Posterior cingulate gyrus (tissue), 11 donors: ENCODE measurements around the gene ATG12.
"Not testable (repeated sequence)": the region's sequence is repeated elsewhere in the genome, so short reads cannot be mapped to it uniquely, and the experiment has no call there.

Experiments used
- DNase-seq, 10 donors: peaks; one replicate each; pipeline versions ENCODE4 v3.0.0 to v3.0.0-alpha.2; 2020 to 2021; ENCODE audit warnings: mixed read lengths in 3 of 10
- intact Hi-C: fragments of 100-400 bp; cut with DNase I; formaldehyde crosslinking; loops from one replicate; pipeline ENCODE4 v1.15.1; 2023

ATG12 gene

DNA sequence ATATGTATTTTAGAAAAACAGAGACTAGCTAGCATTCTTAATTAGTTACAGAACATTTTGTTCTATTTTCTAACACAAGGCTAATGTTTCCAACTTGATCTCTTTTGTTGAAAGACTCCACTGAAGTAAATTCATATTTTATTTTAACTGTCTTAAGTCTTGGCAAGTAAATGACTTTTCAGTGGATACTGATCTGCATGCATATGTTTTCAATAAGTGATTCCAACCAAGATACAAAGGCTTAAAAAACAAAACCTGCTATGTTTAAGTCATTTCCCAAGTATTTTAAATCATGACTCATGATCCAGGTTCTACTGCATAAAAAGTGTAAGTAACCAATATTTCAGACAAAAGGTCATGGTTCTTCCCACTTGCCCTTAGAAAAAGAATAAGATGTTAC lies 30.6 kb downstream of the ATG12 start:
- intact Hi-C loops = no loop called here
- no peak for DNase-seq

- intact Hi-C loops = no loop called here
- no peak for DNase-seq
Observed at GRCh38 chr5:115809946-115810345, 31.4 kb downstream of the ATG12 start.

DNA sequence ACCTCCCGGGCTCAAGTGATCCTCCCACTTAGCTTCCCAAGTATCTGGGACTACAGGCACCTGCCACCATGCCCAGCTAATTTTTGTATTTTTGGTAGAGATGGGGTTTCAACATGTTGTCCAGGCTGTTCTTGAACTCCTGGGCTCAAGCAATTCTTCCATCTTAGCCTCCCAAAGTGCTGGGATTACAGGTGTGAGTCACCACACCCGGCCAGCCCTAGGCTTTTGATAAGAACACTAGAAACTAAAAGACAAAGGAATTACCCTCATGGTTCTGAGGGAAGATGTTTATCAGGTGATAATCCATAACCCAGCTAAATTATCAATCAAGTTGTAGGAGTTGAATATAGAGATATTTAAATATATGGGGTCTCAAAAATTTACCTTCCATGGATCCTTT lies 33.3 kb downstream of the ATG12 start:
- intact Hi-C loops, DNase-seq: not testable (repeated sequence)

GRCh38 chr5:115807654-115808052 lies 33.7 kb downstream of the ATG12 start:
- intact Hi-C loops = no loop called here
- DNase-seq = no peak

DNA sequence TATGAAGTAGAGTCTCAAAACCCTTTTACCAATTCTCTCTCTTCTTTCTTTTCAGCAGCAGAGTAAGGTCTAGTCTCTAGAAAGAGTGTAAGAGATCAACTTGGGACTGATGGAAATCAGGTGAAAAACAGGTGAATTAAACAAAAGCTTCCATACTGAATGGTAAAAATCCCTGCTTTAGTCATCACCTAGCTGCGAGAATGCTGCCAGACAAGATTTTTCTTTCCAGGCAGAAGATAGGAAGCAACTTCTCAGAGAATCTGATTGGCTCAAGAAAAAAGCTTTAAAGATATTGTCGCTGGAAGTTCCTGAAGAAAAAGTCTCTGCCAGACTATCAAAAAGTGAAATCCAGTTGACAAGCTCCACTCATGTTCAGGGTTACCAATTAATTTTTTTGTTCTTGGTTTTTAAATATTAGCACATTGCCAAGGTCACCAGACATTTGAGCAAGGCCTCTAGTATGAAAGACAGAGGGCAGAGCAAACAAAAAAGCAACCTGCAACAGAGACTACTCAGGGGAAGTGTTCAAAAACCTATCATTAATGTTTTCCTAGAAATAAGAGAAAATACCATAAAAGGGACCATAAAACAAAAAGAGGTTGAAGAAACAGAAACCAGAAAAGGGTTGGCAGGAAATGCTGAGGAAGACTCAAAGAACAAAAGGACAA lies 34.2 kb downstream of the ATG12 start:
- intact Hi-C loops = no loop called here
- no peak for DNase-seq

GRCh38 chr5:115801984-115802383 lies 39.4 kb downstream of the ATG12 start:
- DNase-seq = no peak
- intact Hi-C loops = no loop called here

DNA sequence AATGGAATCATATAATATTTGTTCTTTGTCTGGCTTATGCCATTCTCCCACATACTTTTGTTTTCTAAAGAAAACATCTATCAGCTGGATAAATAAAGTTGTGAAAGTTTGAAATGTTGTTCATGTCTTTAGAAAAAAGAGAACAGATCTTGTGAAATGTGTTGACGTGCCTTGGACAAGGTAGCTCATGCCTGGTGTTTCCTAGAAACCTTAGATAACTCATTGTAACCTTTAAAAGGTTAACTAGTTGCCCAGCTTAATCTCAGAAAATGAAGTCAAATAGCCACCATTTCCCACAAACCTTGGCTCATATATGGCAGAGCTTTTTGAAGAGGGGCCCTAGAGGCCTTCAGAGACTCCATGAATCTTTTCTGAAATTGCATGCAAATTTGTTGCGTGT lies 40.2 kb downstream of the ATG12 start:
- DNase-seq = no peak
- intact Hi-C loops = no loop called here

DNA sequence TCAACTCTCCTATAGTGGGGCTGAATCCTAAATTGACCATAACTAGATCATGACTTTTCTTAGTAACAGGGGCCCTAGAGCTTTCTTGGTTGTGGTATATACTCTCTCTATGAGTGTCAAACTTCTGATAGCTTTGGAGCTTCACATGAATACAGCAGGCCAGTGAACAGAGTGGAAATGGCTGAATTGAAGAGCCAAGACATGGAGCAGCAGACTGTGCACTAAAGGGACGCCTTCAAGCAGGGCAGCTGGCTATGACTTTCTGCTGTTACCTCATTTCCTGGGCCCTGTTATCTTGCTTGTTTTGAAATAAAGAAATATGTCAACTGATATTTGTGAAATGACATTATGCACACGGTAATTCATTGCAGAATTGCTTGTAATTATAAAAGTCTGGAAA lies 41.3 kb downstream of the ATG12 start:
- DNase-seq = no peak
- intact Hi-C loops = no loop called here

- DNase-seq = no peak
- intact Hi-C loops = no loop called here
Observed at GRCh38 chr5:115798252-115798651, 43.1 kb downstream of the ATG12 start.

GRCh38 chr5:115796656-115797055 lies 44.7 kb downstream of the ATG12 start:
- intact Hi-C loops = no loop called here
- no peak for DNase-seq

GRCh38 chr5:115795700-115796099 lies 45.7 kb downstream of the ATG12 start:
- intact Hi-C loops = no loop called here

GRCh38 chr5:115788440-115788839 lies 52.9 kb downstream of the ATG12 start:
- no peak for DNase-seq
- intact Hi-C loops = no loop called here

More at GRCh38 chr5:115795700-115796099, 45.7 kb downstream of the ATG12 start:
- DNase-seq = no peak

DNA sequence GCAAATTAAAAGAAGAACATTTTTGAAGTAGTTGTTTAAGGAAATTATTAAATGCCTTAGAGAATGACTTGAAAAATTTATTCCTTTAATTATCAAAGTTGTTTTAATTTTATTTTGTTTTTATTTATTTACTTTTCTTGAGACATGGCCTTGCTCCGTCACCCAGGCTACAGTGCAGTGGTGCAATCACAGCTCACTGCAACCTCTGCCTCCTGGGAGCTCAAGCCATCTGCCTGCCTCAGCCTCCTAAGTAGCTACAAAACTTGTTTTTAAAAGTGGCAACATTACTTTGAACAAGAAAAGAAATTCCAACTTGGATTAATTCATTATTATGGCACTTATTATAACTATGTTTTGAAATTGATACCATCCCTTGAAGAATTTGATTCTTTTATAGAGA lies 53.9 kb downstream of the ATG12 start:
- DNase-seq = no peak
- intact Hi-C loops = no loop called here

DNA sequence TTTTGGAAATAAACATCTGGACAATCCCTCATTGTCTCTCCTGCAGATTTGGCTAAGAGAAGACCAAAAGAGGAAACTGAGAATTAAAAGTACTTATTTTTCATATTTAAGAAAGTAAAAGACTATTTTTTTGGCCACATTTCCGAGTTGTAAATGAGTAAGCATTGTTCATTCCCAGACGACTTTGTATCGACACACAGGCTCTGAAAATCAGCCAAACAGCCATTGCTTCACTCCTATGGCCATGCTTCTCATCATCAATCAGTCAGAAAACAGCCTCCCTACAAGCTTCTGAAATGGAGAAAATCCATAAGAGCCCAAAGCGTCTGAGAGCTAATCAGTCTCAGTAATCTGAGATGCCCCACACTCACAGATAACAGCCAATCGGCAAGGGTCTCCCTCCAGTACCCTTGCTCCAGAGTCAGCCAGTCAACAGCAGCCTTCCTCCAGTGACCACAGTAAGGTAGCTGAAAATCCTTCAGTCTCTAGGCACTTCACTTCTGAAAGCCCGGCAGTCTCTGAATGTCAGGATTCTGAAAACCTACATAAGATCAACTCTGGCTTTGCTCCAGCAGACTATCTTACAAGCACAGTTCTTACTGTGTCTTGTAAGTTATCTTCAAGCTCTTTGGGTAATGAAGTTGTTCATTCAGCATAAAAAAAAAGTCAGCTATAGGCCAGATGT lies 55.8 kb downstream of the ATG12 start:
- no peak for DNase-seq
- intact Hi-C loops = no loop called here

- intact Hi-C loops = no loop called here
- no peak for DNase-seq
Observed at GRCh38 chr5:115778417-115778816, 62.9 kb downstream of the ATG12 start.
